Measurements from ENCODE around the gene FSIP2.

FSIP2 gene

DNA sequence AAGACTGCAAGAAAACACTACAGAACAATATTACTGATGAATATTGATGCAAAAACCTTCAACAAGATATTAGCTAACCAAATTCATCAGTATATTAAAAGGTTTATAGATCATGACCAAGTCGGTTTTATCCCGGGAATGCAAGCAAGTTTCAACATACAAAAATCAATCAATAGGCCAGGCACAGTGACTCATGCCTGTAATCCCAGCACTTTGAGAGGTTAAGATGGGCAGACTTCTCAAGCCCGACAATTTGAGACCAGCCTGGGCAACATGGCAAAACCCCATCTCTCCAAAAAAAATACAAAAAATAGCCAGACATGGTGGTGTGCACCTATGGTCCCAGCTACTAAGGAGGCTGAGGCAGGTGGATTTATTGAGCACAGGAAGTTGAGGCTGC is 82.9 kb downstream of the FSIP2 start:
- no peaks in the 10 kb centered on the region for H3K27me3 ChIP-seq (replicated peaks; ENCODE audit: insufficient read depth, low read length)
- no peak overlapping the region for H3K4me2 ChIP-seq (ENCODE audit: low read depth, low read length)
- no peaks in the 10 kb centered on the region for H3K36me3 ChIP-seq (replicated peaks; ENCODE audit: insufficient read depth, low read length)
- H3K79me2 ChIP-seq (ENCODE audit: low read length), result no peaks in the 10 kb centered on the region
- no peak overlapping the region for H3K9ac ChIP-seq (ENCODE audit: low read length)
- no peaks in the 10 kb centered on the region for H3K9me3 ChIP-seq (replicated peaks; ENCODE audit: insufficient read depth, low read length)
- H4K20me1 ChIP-seq (ENCODE audit: insufficient read depth, low read length), result no peaks in the 10 kb centered on the region
- no peaks in the 10 kb centered on the region for H3K4me1 ChIP-seq (ENCODE audit: low read length)
- DNase-seq, result no peak
- H3K4me3 ChIP-seq (ENCODE audit: low read length), result no peak overlapping the region
- H3F3A ChIP-seq (ENCODE audit: insufficient read depth, low read length), result no peaks in the 10 kb centered on the region
- no peak overlapping the region for H2AFZ ChIP-seq (ENCODE audit: low read length)
- H3K9me2 ChIP-seq (replicated peaks; ENCODE audit: insufficient read depth, low read length), result no peaks in the 10 kb centered on the region
- H3K27ac ChIP-seq (ENCODE audit: low read length), result no peak overlapping the region
- TF ChIP-seq EZH2phosphoT487 (IDR thresholded peaks at IDR 0.05; ENCODE audit: low read length), result no peak

DNA sequence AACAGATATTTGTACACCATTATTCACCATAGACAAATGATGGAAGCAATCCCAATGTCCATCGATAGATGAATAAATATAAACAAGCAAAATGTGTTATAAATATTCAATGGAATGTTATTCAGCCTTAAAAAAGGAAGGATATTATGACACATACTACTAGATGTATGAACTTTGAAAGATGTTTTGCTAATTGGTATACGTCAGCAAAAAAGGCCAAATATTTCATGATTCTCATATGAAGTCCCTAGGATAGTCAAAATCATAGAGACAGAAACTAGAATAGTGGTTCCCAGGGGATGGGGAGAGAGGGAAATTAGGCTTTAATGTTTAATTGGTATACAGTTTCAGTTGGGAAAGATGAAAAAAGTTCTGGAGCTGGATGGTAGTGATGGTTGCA is 85.2 kb downstream of the FSIP2 start:
- H3F3A ChIP-seq (ENCODE audit: insufficient read depth, low read length), result no peaks in the 10 kb centered on the region
- TF ChIP-seq, protein P1, sequence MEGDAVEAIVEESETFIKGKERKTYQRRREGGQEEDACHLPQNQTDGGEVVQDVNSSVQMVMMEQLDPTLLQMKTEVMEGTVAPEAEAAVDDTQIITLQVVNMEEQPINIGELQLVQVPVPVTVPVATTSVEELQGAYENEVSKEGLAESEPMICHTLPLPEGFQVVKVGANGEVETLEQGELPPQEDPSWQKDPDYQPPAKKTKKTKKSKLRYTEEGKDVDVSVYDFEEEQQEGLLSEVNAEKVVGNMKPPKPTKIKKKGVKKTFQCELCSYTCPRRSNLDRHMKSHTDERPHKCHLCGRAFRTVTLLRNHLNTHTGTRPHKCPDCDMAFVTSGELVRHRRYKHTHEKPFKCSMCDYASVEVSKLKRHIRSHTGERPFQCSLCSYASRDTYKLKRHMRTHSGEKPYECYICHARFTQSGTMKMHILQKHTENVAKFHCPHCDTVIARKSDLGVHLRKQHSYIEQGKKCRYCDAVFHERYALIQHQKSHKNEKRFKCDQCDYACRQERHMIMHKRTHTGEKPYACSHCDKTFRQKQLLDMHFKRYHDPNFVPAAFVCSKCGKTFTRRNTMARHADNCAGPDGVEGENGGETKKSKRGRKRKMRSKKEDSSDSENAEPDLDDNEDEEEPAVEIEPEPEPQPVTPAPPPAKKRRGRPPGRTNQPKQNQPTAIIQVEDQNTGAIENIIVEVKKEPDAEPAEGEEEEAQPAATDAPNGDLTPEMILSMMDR (IDR thresholded peaks at IDR 0.05; ENCODE audit: low read length), result no peak
- no peak for TF ChIP-seq EZH2 (optimal IDR thresholded peaks at IDR 0.05; ENCODE audit: low read depth, low read length)
- no peak for TF ChIP-seq EZH2phosphoT487 (IDR thresholded peaks at IDR 0.05; ENCODE audit: low read length)
- DNase-seq, result no peak

DNA sequence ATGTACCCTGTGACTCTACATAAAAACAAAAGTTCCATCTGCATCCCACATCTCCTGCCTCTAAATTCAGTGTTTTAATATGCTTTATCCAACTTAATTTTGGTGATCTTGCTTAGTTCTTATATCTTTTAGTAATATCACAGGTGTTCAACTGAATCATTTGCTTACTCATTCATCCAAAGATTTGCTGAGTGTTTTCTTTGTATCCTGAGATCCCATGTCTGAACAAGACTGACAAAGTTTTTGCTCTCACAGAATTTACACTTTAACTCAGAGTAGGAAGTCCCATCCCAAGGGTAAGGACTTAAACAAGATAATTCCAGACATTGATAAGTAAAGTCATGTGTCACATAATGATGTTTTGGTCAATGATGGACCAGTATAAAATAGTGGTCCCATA is 87.0 kb downstream of the FSIP2 start:
- H3K9me3 ChIP-seq (replicated peaks; ENCODE audit: insufficient read depth, low read length), result no peaks in the 10 kb centered on the region
- H3F3A ChIP-seq (ENCODE audit: insufficient read depth, low read length), result no peaks in the 10 kb centered on the region
- no peak overlapping the region for H3K27ac ChIP-seq (ENCODE audit: low read length)
- no peak overlapping the region for H3K9ac ChIP-seq (ENCODE audit: low read length)
- H3K27me3 ChIP-seq (replicated peaks; ENCODE audit: insufficient read depth, low read length), result no peaks in the 10 kb centered on the region
- no peaks in the 10 kb centered on the region for H3K79me2 ChIP-seq (ENCODE audit: low read length)
- H4K20me1 ChIP-seq (ENCODE audit: insufficient read depth, low read length), result no peaks in the 10 kb centered on the region
- DNase-seq, result no peak
- H3K36me3 ChIP-seq (replicated peaks; ENCODE audit: insufficient read depth, low read length), result no peaks in the 10 kb centered on the region
- no peak overlapping the region for H2AFZ ChIP-seq (ENCODE audit: low read length)
- H3K9me2 ChIP-seq (replicated peaks; ENCODE audit: insufficient read depth, low read length), result no peaks in the 10 kb centered on the region
- TF ChIP-seq, protein P1 (IDR thresholded peaks at IDR 0.05; ENCODE audit: low read length), result no peak
- TF ChIP-seq EZH2phosphoT487 (IDR thresholded peaks at IDR 0.05; ENCODE audit: low read length), result no peak
- TF ChIP-seq EZH2 (optimal IDR thresholded peaks at IDR 0.05; ENCODE audit: low read depth, low read length), result no peak
- no peaks in the 10 kb centered on the region for H3K4me1 ChIP-seq (ENCODE audit: low read length)
- no peak overlapping the region for H3K4me2 ChIP-seq (ENCODE audit: low read depth, low read length)
- H3K4me3 ChIP-seq (ENCODE audit: low read length), result no peak overlapping the region

More for the DNA sequence above, 85.2 kb downstream of the FSIP2 start:
- no peak overlapping the region for H3K9ac ChIP-seq (ENCODE audit: low read length)
- H3K27me3 ChIP-seq (replicated peaks; ENCODE audit: insufficient read depth, low read length), result no peaks in the 10 kb centered on the region
- H3K36me3 ChIP-seq (replicated peaks; ENCODE audit: insufficient read depth, low read length), result no peaks in the 10 kb centered on the region
- no peaks in the 10 kb centered on the region for H3K9me3 ChIP-seq (replicated peaks; ENCODE audit: insufficient read depth, low read length)
- no peaks in the 10 kb centered on the region for H4K20me1 ChIP-seq (ENCODE audit: insufficient read depth, low read length)
- no peaks in the 10 kb centered on the region for H3K9me2 ChIP-seq (replicated peaks; ENCODE audit: insufficient read depth, low read length)
- H2AFZ ChIP-seq (ENCODE audit: low read length), result no peak overlapping the region
- H3K79me2 ChIP-seq (ENCODE audit: low read length), result no peaks in the 10 kb centered on the region
- no peak overlapping the region for H3K4me2 ChIP-seq (ENCODE audit: low read depth, low read length)
- no peak overlapping the region for H3K4me3 ChIP-seq (ENCODE audit: low read length)
- no peaks in the 10 kb centered on the region for H3K4me1 ChIP-seq (ENCODE audit: low read length)
- no peak overlapping the region for H3K27ac ChIP-seq (ENCODE audit: low read length)

DNA sequence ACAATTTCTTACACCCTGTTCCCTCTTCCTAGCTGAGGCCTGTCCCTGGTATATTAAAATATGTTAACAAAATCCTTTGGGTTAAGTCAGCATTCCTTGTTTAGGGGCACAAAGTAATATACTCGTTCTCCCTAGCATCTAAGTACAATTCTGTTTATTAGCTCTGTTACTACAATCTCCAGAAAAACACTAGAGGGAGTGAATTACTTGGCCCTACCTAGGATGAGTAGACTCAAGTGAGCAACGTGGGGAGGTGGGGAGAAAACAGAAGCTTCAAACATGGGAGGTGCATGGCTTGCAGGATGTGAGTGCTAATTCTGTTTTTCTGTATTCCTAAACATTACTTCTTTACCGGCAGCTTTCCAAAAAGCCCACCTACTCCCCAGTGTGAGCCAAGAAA is 89.7 kb downstream of the FSIP2 start:
- Histone ChIP-seq H2AFZ (ENCODE audit: low read length) (no peak overlapping the region), H3K4me1 (ENCODE audit: low read length) (no peaks in the 10 kb centered on the region), H3K4me2 (ENCODE audit: low read depth, low read length) (no peak overlapping the region), H3K4me3 (ENCODE audit: low read length) (no peak overlapping the region), H3K27ac (ENCODE audit: low read length) (no peak overlapping the region), H3K27me3 (replicated peaks; ENCODE audit: insufficient read depth, low read length) (no peaks in the 10 kb centered on the region), H3K9ac (ENCODE audit: low read length) (no peak overlapping the region), H3K36me3 (replicated peaks; ENCODE audit: insufficient read depth, low read length) (no peaks in the 10 kb centered on the region), H3K79me2 (ENCODE audit: low read length) (no peaks in the 10 kb centered on the region), H4K20me1 (ENCODE audit: insufficient read depth, low read length) (no peaks in the 10 kb centered on the region), H3K9me2 (replicated peaks; ENCODE audit: insufficient read depth, low read length) (no peaks in the 10 kb centered on the region), H3K9me3 (replicated peaks; ENCODE audit: insufficient read depth, low read length) (no peaks in the 10 kb centered on the region), H3F3A (ENCODE audit: insufficient read depth, low read length) (no peaks in the 10 kb centered on the region)
- no peak for DNase-seq
- TF ChIP-seq EZH2phosphoT487 (IDR thresholded peaks at IDR 0.05; ENCODE audit: low read length) (no peak), EZH2 (optimal IDR thresholded peaks at IDR 0.05; ENCODE audit: low read depth, low read length) (no peak)
- TF ChIP-seq, protein P1 (IDR thresholded peaks at IDR 0.05; ENCODE audit: low read length), result no peak
